HepG2 (cell line): ENCODE data around the gene FAM174B. TPM values are rescaled to one million over a fixed set of nuclear protein-coding genes. Genes with fewer than 3 reads are reported as not detected.
A peak's percentile ranks its signal among the peaks of the same experiment; 100 is the strongest.

ENCODE experiments used
- ADNP ChIP-seq: sonication (generic); formaldehyde crosslinking; IDR thresholded peaks from 2 replicates; pipeline ENCODE4 v1.4.0; 2020; ENCODE audit warnings: missing genetic modification reagents
- AFF4 ChIP-seq: sonication (generic); formaldehyde crosslinking; IDR thresholded peaks from 2 replicates; pipeline ENCODE4 v1.4.0; 2020; ENCODE audit warnings: missing genetic modification reagents
- ATF1 ChIP-seq: IDR thresholded peaks from 2 replicates; pipeline ENCODE4 v1.6.1; 2016; ENCODE audit warnings: mild to moderate bottlenecking, control low read depth
- ATRX ChIP-seq: sonication (generic); formaldehyde crosslinking; IDR thresholded peaks from 2 replicates; pipeline ENCODE4 v1.4.0; 2020; ENCODE audit warnings: missing genetic modification reagents, borderline replicate concordance
- GTF3A ChIP-seq: sonication (generic); formaldehyde crosslinking; conservative IDR thresholded peaks from 2 replicates; pipeline ENCODE4 v1.4.0; 2020; ENCODE audit warnings: mild to moderate bottlenecking, missing genetic modification reagents
- JDP2 ChIP-seq: sonication (generic); formaldehyde crosslinking; IDR thresholded peaks from 2 replicates; pipeline ENCODE4 v1.8.1; 2022; ENCODE audit warnings: missing genetic modification reagents, borderline replicate concordance
- MAF1 ChIP-seq: sonication (generic); formaldehyde crosslinking; IDR thresholded peaks from 2 replicates; pipeline ENCODE4 v1.5.0; 2020; ENCODE audit warnings: missing genetic modification reagents, borderline replicate concordance
- NFIB ChIP-seq: sonication (generic); formaldehyde crosslinking; IDR thresholded peaks from 2 replicates; pipeline ENCODE4 v1.9.0; 2021; ENCODE audit warnings: missing genetic modification reagents, mild to moderate bottlenecking, borderline replicate concordance
- NR2F6 ChIP-seq, 2 experiments: IDR thresholded peaks; 2 replicates each; pipeline ENCODE4 v1.6.1; 2016; ENCODE audit warnings: antibody characterized with exemption in 1 of 2, mild to moderate bottlenecking in 1 of 2
- PLRG1 ChIP-seq: fragments of 450-650 bp; conservative IDR thresholded peaks from 2 replicates; pipeline ENCODE4 v1.6.1; 2016
- RNF219 ChIP-seq: sonication (generic); formaldehyde crosslinking; IDR thresholded peaks from 2 replicates; pipeline ENCODE4 v1.5.0; 2020; ENCODE audit warnings: mild to moderate bottlenecking, missing genetic modification reagents
- SYNCRIP ChIP-seq: fragments of 200-400 bp; formaldehyde crosslinking; IDR thresholded peaks from 2 replicates; pipeline ENCODE4 v1.6.1; 2018; ENCODE audit warnings: mild to moderate bottlenecking, low read depth, low read length; ENCODE audit not compliant: insufficient read depth
- THAP7 ChIP-seq: sonication (generic); formaldehyde crosslinking; IDR thresholded peaks from 2 replicates; pipeline ENCODE4 v1.8.1; 2023; ENCODE audit warnings: mild to moderate bottlenecking, missing genetic modification reagents
- WIZ ChIP-seq: sonication (generic); formaldehyde crosslinking; IDR thresholded peaks from 2 replicates; pipeline ENCODE4 v1.5.1; 2020; ENCODE audit warnings: mild to moderate bottlenecking, missing genetic modification reagents
- ZNF136 ChIP-seq: sonication (generic); formaldehyde crosslinking; IDR thresholded peaks from 2 replicates; pipeline ENCODE4 v1.8.1; 2022; ENCODE audit warnings: low read depth, mild to moderate bottlenecking, moderate library complexity, missing genetic modification reagents
- ZNF274 ChIP-seq: sonication (generic); formaldehyde crosslinking; IDR thresholded peaks from 2 replicates; pipeline ENCODE4 v1.5.1; 2020; ENCODE audit warnings: mild to moderate bottlenecking, missing genetic modification reagents
- ZNF317 ChIP-seq: sonication (generic); formaldehyde crosslinking; IDR thresholded peaks from 2 replicates; pipeline ENCODE4 v1.5.0; 2020; ENCODE audit warnings: mild to moderate bottlenecking, missing genetic modification reagents
- ZNF883 ChIP-seq: sonication (generic); formaldehyde crosslinking; IDR thresholded peaks from 2 replicates; pipeline ENCODE4 v1.5.1; 2020; ENCODE audit warnings: mild to moderate bottlenecking, missing genetic modification reagents; ENCODE audit errors: not compliant biosample characterization
- polyA plus RNA-seq, 8 experiments: library from polyadenylated mRNA; depleted of rRNA in 3 of 8; stranded (reverse) in 7 of 8; unstranded in 1 of 8; fragments of >200 nt; fragmentation: Illumina TruSeq in 4 of 8; extraction: Trizol in 4 of 8; gene quantifications; 2 replicates each; pipeline versions ENCODE4 v1.2.1 to v1.2.3, GENCODE V29; 2011 to 2016; ENCODE audit warnings: low read depth in 4 of 8, missing spikeins in 1 of 8, mixed read lengths in 1 of 8; ENCODE audit not compliant: insufficient read depth in 1 of 8
- total RNA-seq, 5 experiments: library from RNA; depleted of rRNA; stranded (reverse); fragments of >200 nt; fragmentation: Illumina TruSeq; extraction: Trizol; gene quantifications; 2 replicates each; pipeline ENCODE4 v1.2.3, GENCODE V29; 2016; ENCODE audit warnings: low read depth in 1 of 5
- TF ChIP-seq, protein P1 (sequence below): sonication (generic); formaldehyde crosslinking; conservative IDR thresholded peaks from 2 replicates; pipeline ENCODE4 v1.4.0; 2020; ENCODE audit warnings: missing genetic modification reagents
- TF ChIP-seq, protein P2 (sequence below): IDR thresholded peaks from 2 replicates; pipeline ENCODE4 v1.6.1; 2016; ENCODE audit warnings: low read depth

Gene FAM174B
- total and polyA plus RNA-seq, 2 of the 13 experiments (the other 11 are each of a cell fraction or from before 2014, with no cell fraction given): 0.90 to 2.1 TPM

DNA sequence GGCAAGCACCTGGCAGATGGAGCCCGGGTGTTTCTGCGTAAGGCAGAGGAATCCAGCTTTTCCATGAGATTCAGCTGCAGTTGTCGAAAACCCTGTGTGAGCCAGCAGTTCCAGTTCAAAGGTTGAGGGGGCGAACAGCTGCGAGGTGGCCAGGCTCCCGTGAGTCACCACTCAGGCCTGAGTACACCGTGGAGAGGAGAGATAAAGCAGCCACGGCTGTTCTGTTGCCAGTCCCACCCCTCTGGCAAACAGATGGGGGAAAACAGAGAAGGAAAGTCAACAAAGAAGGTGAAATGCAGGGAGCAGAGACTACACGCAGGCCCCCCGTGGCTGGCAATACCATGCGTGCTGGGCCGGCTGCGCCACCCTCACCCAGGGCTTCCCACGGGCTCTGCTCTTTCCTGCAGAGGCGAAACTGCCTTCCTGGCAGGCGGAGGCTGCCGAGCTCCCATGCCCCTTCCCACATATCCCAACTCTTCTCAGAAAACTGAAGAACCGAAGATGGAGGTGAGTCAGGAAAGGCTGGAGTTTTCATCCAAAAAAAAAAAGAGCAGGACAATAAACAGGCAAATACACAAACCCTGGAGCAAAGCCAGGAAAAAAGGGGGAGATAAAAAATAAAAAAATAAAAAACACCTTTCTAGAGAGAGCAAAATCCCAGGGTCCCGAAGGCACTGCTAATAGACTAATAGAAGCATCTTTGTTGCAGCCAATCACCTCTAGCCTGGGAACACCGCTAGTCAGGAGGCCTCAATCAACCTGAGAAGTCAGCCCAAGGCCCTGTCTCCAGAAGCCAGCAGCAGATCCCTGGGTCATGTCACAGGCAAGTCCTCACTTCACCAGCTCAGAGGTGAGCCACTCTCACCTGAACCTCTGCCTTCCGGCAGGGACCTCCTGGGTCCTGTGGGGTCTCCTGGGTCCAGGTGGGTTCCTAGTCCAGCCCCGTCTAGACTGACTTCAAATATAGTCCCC, 37.7 kb downstream of the FAM174B start (continued):
- TF ChIP-seq RNF219 (CRISPR knock-in tag): no peak
- peak; percentile 42 for TF ChIP-seq ZNF883 (CRISPR knock-in tag)
- TF ChIP-seq PLRG1: no peak
- TF ChIP-seq, protein P1, sequence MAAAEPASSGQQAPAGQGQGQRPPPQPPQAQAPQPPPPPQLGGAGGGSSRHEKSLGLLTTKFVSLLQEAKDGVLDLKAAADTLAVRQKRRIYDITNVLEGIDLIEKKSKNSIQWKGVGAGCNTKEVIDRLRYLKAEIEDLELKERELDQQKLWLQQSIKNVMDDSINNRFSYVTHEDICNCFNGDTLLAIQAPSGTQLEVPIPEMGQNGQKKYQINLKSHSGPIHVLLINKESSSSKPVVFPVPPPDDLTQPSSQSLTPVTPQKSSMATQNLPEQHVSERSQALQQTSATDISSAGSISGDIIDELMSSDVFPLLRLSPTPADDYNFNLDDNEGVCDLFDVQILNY (CRISPR knock-in tag): no peak
- TF ChIP-seq SYNCRIP: no peak
- TF ChIP-seq GTF3A (CRISPR knock-in tag): no peak
- no peak for TF ChIP-seq MAF1 (CRISPR knock-in tag)
- no peak for TF ChIP-seq ATRX
- TF ChIP-seq ATF1 (CRISPR knock-in tag): no peak
- TF ChIP-seq WIZ (CRISPR knock-in tag): no peak
- TF ChIP-seq NR2F6 (IDR thresholded peaks at IDR 0.05): peak; percentile 32; the same call in 1 of the 2 replicates
- TF ChIP-seq NR2F6 (CRISPR knock-in tag; IDR thresholded peaks at IDR 0.05): peak; percentile 69
- TF ChIP-seq THAP7 (CRISPR knock-in tag): no peak
- no peak for TF ChIP-seq ADNP
- no peak for TF ChIP-seq ZNF317
- TF ChIP-seq NFIB (CRISPR knock-in tag): no peak
- 0 out of 2 replicates have a peak, but pooled peaks have one; percentile 19 for TF ChIP-seq ZNF274 (CRISPR knock-in tag)
- TF ChIP-seq AFF4: no peak
- no peak for TF ChIP-seq JDP2 (CRISPR knock-in tag)
- no peak for TF ChIP-seq ZNF136 (CRISPR knock-in tag)
- TF ChIP-seq, protein P2, sequence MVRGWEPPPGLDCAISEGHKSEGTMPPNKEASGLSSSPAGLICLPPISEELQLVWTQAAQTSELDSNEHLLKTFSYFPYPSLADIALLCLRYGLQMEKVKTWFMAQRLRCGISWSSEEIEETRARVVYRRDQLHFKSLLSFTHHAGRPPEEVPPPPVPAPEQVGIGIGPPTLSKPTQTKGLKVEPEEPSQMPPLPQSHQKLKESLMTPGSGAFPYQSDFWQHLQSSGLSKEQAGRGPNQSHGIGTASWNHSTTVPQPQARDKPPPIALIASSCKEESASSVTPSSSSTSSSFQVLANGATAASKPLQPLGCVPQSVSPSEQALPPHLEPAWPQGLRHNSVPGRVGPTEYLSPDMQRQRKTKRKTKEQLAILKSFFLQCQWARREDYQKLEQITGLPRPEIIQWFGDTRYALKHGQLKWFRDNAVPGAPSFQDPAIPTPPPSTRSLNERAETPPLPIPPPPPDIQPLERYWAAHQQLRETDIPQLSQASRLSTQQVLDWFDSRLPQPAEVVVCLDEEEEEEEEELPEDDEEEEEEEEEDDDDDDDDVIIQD (CRISPR knock-in tag): no peak
